ENCODE data around the gene TAS1R1. TPM values are rescaled to one million over a fixed set of nuclear protein-coding genes. Genes with fewer than 3 reads are reported as not detected.

TAS1R1 gene
- total RNA-seq, 3 donors from 2014 or later (not counting 1 experiment from before 2014, with no cell fraction given), result not detected

DNA sequence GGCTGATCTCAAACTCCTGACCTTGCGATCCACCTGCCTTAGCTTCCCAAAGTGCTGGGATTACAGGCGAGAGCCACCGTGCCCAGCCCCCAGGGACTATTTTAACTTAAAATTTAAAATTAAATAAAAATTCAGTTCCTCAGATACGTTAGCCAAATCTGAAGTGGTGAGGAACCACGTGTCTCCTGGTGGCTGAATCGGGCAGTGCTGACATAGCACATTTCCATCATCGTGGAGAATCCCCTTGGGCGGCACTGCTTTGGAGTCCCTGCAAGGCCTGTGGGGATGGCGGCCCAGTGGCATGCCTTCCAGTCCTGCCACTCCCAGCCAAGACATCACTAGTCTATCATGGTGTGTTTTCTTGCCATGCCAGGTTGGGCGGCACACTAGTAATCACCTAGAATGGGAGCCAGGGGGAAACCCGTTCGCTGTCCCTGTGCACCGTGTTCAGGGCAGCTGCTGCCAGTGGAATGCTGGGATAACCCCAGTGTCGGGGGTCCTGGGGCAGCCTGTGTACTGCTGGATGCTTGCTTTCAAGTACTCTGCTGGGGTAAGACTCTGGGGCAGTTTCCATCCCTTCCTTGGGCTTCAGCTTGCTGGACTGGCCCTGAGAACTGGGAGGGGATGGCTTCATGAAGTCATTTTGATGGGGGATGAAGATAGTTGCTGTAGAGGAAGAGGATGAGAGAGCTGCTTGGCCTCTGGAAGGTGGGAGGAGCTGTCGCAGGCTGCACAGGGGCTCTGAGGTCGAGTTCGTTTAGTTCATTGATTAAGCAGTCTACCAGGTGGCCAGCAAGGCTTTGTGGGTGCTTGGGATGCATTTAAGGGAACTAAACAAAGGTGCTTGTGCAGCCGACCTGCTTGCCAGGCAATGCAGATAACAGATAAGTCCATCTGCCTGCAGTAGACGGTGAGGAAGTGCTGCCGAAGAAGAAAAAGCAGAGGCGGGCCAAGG lies 29.3 kb downstream of the TAS1R1 start:
- H3K4me1 Mint-ChIP-seq, result peaks cover 18 to 40% of the 10 kb centered on the region in 2 donors
- Histone ChIP-seq H3K9me3 (ENCODE audit: control insufficient read depth, insufficient read depth, low read length) (no peaks in the 10 kb centered on the region), H3K4me3 (ENCODE audit: low read length) (no peak overlapping the region), H3K4me1 (ENCODE audit: control insufficient read depth, insufficient read depth, low read length) (peaks cover 34% of the 10 kb centered on the region), H3K27ac (ENCODE audit: low read length) (no peak overlapping the region), H3K27me3 (ENCODE audit: control insufficient read depth, insufficient read depth, low read length) (no peaks in the 10 kb centered on the region), H3K36me3 (ENCODE audit: control insufficient read depth, insufficient read depth, low read length) (peaks cover 19% of the 10 kb centered on the region)
- no peaks in the 10 kb centered on the region for H3K36me3 Mint-ChIP-seq
- TF ChIP-seq, protein P1, sequence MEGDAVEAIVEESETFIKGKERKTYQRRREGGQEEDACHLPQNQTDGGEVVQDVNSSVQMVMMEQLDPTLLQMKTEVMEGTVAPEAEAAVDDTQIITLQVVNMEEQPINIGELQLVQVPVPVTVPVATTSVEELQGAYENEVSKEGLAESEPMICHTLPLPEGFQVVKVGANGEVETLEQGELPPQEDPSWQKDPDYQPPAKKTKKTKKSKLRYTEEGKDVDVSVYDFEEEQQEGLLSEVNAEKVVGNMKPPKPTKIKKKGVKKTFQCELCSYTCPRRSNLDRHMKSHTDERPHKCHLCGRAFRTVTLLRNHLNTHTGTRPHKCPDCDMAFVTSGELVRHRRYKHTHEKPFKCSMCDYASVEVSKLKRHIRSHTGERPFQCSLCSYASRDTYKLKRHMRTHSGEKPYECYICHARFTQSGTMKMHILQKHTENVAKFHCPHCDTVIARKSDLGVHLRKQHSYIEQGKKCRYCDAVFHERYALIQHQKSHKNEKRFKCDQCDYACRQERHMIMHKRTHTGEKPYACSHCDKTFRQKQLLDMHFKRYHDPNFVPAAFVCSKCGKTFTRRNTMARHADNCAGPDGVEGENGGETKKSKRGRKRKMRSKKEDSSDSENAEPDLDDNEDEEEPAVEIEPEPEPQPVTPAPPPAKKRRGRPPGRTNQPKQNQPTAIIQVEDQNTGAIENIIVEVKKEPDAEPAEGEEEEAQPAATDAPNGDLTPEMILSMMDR (IDR thresholded peaks at IDR 0.05), result no peak
- DNase-seq (no peak), ATAC-seq (no peak)
- 90% methylated on average over 21 of the region's 21 CpGs for WGBS (ENCODE audit: insufficient coverage)
- peak overlapping the region; percentile 9 to 64 for H3K27ac Mint-ChIP-seq
- intact Hi-C loops (cut with micrococcal nuclease), result no loop called here
- no peaks in the 10 kb centered on the region for H3K9me3 Mint-ChIP-seq
- H3K4me3 Mint-ChIP-seq, result no peak overlapping the region
- H3K27me3 Mint-ChIP-seq (ENCODE audit: low read depth in 2 of 2), result no peaks in the 10 kb centered on the region

DNA sequence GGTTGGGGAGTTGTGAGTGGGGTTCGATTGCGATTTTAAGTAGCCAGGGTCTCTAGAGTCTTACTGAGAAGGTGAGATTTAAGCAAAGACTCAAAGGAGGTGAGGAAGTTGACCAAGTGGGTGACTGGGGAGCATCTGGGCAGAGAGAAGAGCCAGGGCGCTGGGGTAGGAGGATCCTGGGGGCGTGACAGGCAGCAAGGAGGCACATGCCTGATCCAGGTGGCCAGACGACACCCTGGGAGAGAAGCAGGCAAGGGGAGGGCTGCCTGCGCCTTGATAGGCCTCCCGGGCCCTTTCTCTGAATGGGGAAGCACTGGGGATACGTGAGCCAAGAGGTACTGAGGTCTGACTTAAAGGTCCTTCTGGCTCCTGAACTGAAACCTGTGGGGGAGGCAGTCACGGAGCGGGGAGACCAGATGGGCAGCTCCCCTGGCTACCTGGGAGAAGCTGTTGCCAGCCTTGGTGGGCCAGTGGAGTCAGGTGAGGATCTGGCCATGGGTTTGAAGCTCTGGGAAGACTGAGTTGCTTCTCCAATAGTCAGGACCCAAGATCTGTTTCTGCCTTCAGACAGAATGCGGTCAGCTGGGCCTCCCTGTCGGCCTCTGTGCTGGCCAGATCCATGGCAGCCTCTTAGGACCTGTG lies 30.1 kb downstream of the TAS1R1 start:
- WGBS (ENCODE audit: insufficient coverage), result 94% methylated on average over 12 of the region's 12 CpGs
- Mint-ChIP-seq H3K27me3 (ENCODE audit: low read depth in 2 of 2) (no peaks in the 10 kb centered on the region), H3K36me3 (no peaks in the 10 kb centered on the region), H3K9me3 (no peaks in the 10 kb centered on the region), H3K4me3 (no peak overlapping the region), H3K4me1 (peaks cover 18 to 40% of the 10 kb centered on the region in 2 donors), H3K27ac (peak overlapping the region; percentile 9 to 64)
- intact Hi-C loops (cut with micrococcal nuclease), result no loop called here
- Histone ChIP-seq H3K36me3 (ENCODE audit: control insufficient read depth, insufficient read depth, low read length) (peaks cover 23% of the 10 kb centered on the region), H3K27me3 (ENCODE audit: control insufficient read depth, insufficient read depth, low read length) (no peaks in the 10 kb centered on the region), H3K27ac (ENCODE audit: low read length) (no peak overlapping the region), H3K4me1 (ENCODE audit: control insufficient read depth, insufficient read depth, low read length) (peaks cover 31% of the 10 kb centered on the region), H3K4me3 (ENCODE audit: low read length) (no peak overlapping the region), H3K9me3 (ENCODE audit: control insufficient read depth, insufficient read depth, low read length) (no peaks in the 10 kb centered on the region)
- ATAC-seq (no peak), DNase-seq (no peak)
- TF ChIP-seq, protein P1 (IDR thresholded peaks at IDR 0.05), result no peak

DNA sequence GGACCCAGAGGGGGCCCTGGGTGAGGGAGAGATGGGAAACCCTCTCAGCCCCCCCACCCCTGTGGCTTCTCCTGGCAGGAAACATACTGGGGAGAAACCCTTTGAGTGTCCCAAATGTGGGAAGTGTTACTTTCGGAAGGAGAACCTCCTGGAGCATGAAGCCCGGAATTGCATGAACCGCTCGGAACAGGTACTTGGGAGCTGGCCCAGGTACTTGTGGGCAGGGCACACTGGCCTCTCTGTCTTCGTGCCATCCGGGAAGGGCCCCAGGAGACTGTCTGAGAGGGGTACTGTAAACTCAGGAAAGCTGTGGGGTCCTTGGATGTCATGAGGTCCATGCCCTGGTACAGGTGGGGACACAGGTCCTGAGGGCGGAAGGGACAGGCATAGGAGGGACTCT lies 30.7 kb downstream of the TAS1R1 start:
- H3K9me3 Mint-ChIP-seq, result no peaks in the 10 kb centered on the region
- Histone ChIP-seq H3K9me3 (ENCODE audit: control insufficient read depth, insufficient read depth, low read length) (no peaks in the 10 kb centered on the region), H3K36me3 (ENCODE audit: control insufficient read depth, insufficient read depth, low read length) (peaks cover 26% of the 10 kb centered on the region), H3K27me3 (ENCODE audit: control insufficient read depth, insufficient read depth, low read length) (no peaks in the 10 kb centered on the region), H3K4me3 (ENCODE audit: low read length) (no peak overlapping the region), H3K4me1 (ENCODE audit: control insufficient read depth, insufficient read depth, low read length) (peaks cover 27% of the 10 kb centered on the region), H3K27ac (ENCODE audit: low read length) (no peak overlapping the region)
- TF ChIP-seq, protein P1 (IDR thresholded peaks at IDR 0.05), result no peak
- 98% methylated on average over 7 of the region's 7 CpGs for WGBS (ENCODE audit: insufficient coverage)
- peaks cover 17 to 40% of the 10 kb centered on the region in 2 donors for H3K4me1 Mint-ChIP-seq
- no peaks in the 10 kb centered on the region for H3K27me3 Mint-ChIP-seq (ENCODE audit: low read depth in 2 of 2)
- no peak for DNase-seq
- ATAC-seq, result no peak
- H3K4me3 Mint-ChIP-seq, result no peak overlapping the region
- no peaks in the 10 kb centered on the region for H3K36me3 Mint-ChIP-seq
- no peak overlapping the region for H3K27ac Mint-ChIP-seq
- intact Hi-C loops (cut with micrococcal nuclease), result no loop called here
